H1 (cell line): ENCODE measurements around the gene FCHSD1. TPM values are rescaled to one million over a fixed set of nuclear protein-coding genes. Genes with fewer than 3 reads are reported as not detected.

Experiments
- CTCF ChIA-PET: fragments of 300-600 bp; sonication (Branson Sonifier 250); formaldehyde crosslinking; loops from one replicate; lab custom pipeline; 2021; ENCODE audit not compliant: partially characterized antibody; lab: Charles Lee
- POLR2A ChIA-PET: fragments of 300-600 bp; sonication (Branson Sonifier 250); formaldehyde crosslinking; loops from one replicate; lab custom pipeline; 2021; ENCODE audit warnings: inconsistent platforms; ENCODE audit not compliant: partially characterized antibody; lab: Charles Lee
- DNase-seq, 2 experiments: peaks; one replicate each; pipeline versions ENCODE4 v3.0.0 to v3.0.0-alpha.2; 2010 to 2022; ENCODE audit warnings: low spot score in 2 of 2, low read depth in 1 of 2, mixed read lengths in 1 of 2
- FAIRE-seq: peaks from 2 replicates; lab custom pipeline; 2011; peaks lifted over from hg19 to GRCh38; lab: Jason Lieb, UNC
- H2AFZ ChIP-seq: 2 replicates; pipeline ENCODE4 v1.8.1; 2012; ENCODE audit warnings: low read length, inconsistent platforms
- H2AK5ac ChIP-seq: 2 replicates; pipeline ENCODE4 v1.6.1; 2013; ENCODE audit warnings: low read depth, low read length
- H2BK120ac ChIP-seq: replicated peaks from 2 replicates; pipeline ENCODE3; 2013; ENCODE audit warnings: low read depth, low read length, inconsistent platforms
- H2BK12ac ChIP-seq: 2 replicates; pipeline ENCODE4 v1.6.1; 2013; ENCODE audit warnings: low read depth, low read length
- H2BK15ac ChIP-seq: 2 replicates; pipeline ENCODE4 v1.6.1; 2013; ENCODE audit warnings: low read length
- H2BK20ac ChIP-seq: 2 replicates; pipeline ENCODE4 v1.6.1; 2013; ENCODE audit warnings: low read length
- H2BK5ac ChIP-seq: 2 replicates; pipeline ENCODE4 v1.6.1; 2013; ENCODE audit warnings: low read depth, low read length
- H3K14ac ChIP-seq: 2 replicates; pipeline ENCODE4 v1.6.1; 2013; ENCODE audit warnings: inconsistent platforms; ENCODE audit not compliant: insufficient read length
- H3K18ac ChIP-seq: 2 replicates; pipeline ENCODE4 v1.6.1; 2013; ENCODE audit warnings: low read length; ENCODE audit errors: extremely low read depth
- H3K23ac ChIP-seq: 2 replicates; pipeline ENCODE4 v1.6.1; 2013; ENCODE audit warnings: inconsistent platforms; ENCODE audit not compliant: insufficient read length
- H3K23me2 ChIP-seq: 2 replicates; pipeline ENCODE4 v1.6.1; 2013; ENCODE audit warnings: low read depth, low read length
- H3K27ac ChIP-seq: 2 replicates; pipeline ENCODE4 v1.6.1; 2011; ENCODE audit warnings: low read depth, low read length, inconsistent platforms
- H3K27me3 ChIP-seq, 4 experiments: replicated peaks in 1 of 4; 1 replicate in 1 of 4; 2 replicates in 3 of 4; pipeline versions ENCODE4 v1.6.1 to v1.8.1; 2011 to 2013; ENCODE audit warnings: low read length in 3 of 4, mild to moderate bottlenecking in 3 of 4, inconsistent platforms in 2 of 4, mixed read lengths in 2 of 4, moderate library complexity in 1 of 4; ENCODE audit not compliant: control insufficient read depth in 3 of 4, insufficient read depth in 3 of 4; ENCODE audit errors: extremely low read depth in 1 of 4
- H3K36me3 ChIP-seq, 4 experiments: 2 replicates each; pipeline versions ENCODE4 v1.6.1 to v1.8.1; 2011 to 2013; ENCODE audit warnings: mild to moderate bottlenecking in 4 of 4, low read length in 3 of 4, moderate library complexity in 2 of 4, control low read depth in 1 of 4, inconsistent platforms in 1 of 4; ENCODE audit not compliant: insufficient read depth in 4 of 4, control insufficient read depth in 2 of 4
- H3K4ac ChIP-seq: replicated peaks from 2 replicates; pipeline ENCODE3; 2013; ENCODE audit warnings: low read length, low read depth, mixed read lengths, inconsistent platforms; ENCODE audit not compliant: insufficient read length
- H3K4me1 ChIP-seq, 4 experiments: replicated peaks in 1 of 4; 1 replicate in 1 of 4; 2 replicates in 3 of 4; pipeline versions ENCODE4 v1.6.1 to v1.8.1; 2011 to 2013; ENCODE audit warnings: low read length in 3 of 4, inconsistent platforms in 2 of 4, mixed read lengths in 1 of 4; ENCODE audit not compliant: insufficient read depth in 4 of 4, control insufficient read depth in 3 of 4
- H3K4me2 ChIP-seq, 2 experiments: 2 replicates each; pipeline versions ENCODE4 v1.6.1 to v1.8.1; 2011 to 2013; ENCODE audit warnings: low read depth in 2 of 2, low read length in 2 of 2, control low read depth in 1 of 2, inconsistent platforms in 1 of 2, mild to moderate bottlenecking in 1 of 2; ENCODE audit not compliant: insufficient read depth in 1 of 2
- H3K4me3 ChIP-seq, 4 experiments: fragments of 200-600, 300-600 bp in 1 of 4; sonication (generic), shearing (Covaris generic), sonication (Bioruptor Twin) in 1 of 4; 2 replicates each; pipeline versions ENCODE4 v1.5.1 to v1.8.1; 2011 to 2016; ENCODE audit warnings: low read length in 4 of 4, low read depth in 3 of 4, control low read depth in 2 of 4, inconsistent platforms in 2 of 4, mild to moderate bottlenecking in 2 of 4, mixed read lengths in 1 of 4, moderate library complexity in 1 of 4; ENCODE audit not compliant: insufficient read depth in 2 of 4; ENCODE audit errors: extremely low read depth in 1 of 4
- H3K56ac ChIP-seq: replicated peaks from 2 replicates; pipeline ENCODE3; 2013; ENCODE audit warnings: low read depth, mild to moderate bottlenecking, mixed read lengths, low read length, inconsistent platforms; ENCODE audit not compliant: insufficient read length
- H3K79me1 ChIP-seq: 2 replicates; pipeline ENCODE4 v1.6.1; 2013; ENCODE audit warnings: low read depth, low read length, control low read depth
- H3K79me2 ChIP-seq, 2 experiments: 2 replicates each; pipeline versions ENCODE4 v1.6.1 to v1.8.1; 2012 to 2013; ENCODE audit warnings: low read length in 2 of 2, mild to moderate bottlenecking in 2 of 2, inconsistent platforms in 1 of 2; ENCODE audit not compliant: insufficient read depth in 2 of 2, control insufficient read depth in 1 of 2
- H3K9ac ChIP-seq, 4 experiments: replicated peaks in 1 of 4; 1 replicate in 1 of 4; 2 replicates in 3 of 4; pipeline versions ENCODE4 v1.6.1 to v1.8.1; 2011 to 2013; ENCODE audit warnings: low read depth in 3 of 4, low read length in 3 of 4, control low read depth in 2 of 4, mild to moderate bottlenecking in 2 of 4, moderate library complexity in 2 of 4, inconsistent platforms in 1 of 4; ENCODE audit errors: extremely low read depth in 1 of 4
- H3K9me3 ChIP-seq, 2 experiments: 2 replicates each; pipeline versions ENCODE4 v1.6.1 to v1.8.1; 2012 to 2013; ENCODE audit warnings: mild to moderate bottlenecking in 2 of 2, moderate library complexity in 2 of 2, control low read depth in 1 of 2, inconsistent platforms in 1 of 2, low read depth in 1 of 2, low read length in 1 of 2, mixed read lengths in 1 of 2; ENCODE audit not compliant: insufficient read depth in 2 of 2
- H4K20me1 ChIP-seq, 2 experiments: replicated peaks in 1 of 2; 2 replicates each; pipeline versions ENCODE3 to v1.8.1; 2011 to 2013; ENCODE audit warnings: inconsistent platforms in 2 of 2, low read length in 2 of 2, mild to moderate bottlenecking in 1 of 2; ENCODE audit not compliant: insufficient read depth in 2 of 2, control insufficient read depth in 1 of 2
- H4K5ac ChIP-seq: 2 replicates; pipeline ENCODE4 v1.6.1; 2013; ENCODE audit warnings: low read length, low read depth, mixed read lengths, inconsistent platforms; ENCODE audit not compliant: insufficient read length
- H4K8ac ChIP-seq: 2 replicates; pipeline ENCODE4 v1.8.0; 2013; ENCODE audit warnings: mild to moderate bottlenecking, moderate library complexity, low read length, inconsistent platforms; ENCODE audit not compliant: insufficient read depth; ENCODE audit errors: extremely low read depth
- H4K91ac ChIP-seq: replicated peaks from 2 replicates; pipeline ENCODE3; 2013; ENCODE audit warnings: low read length, mixed read lengths, inconsistent platforms; ENCODE audit not compliant: insufficient read length
- BRCA1 ChIP-seq: IDR thresholded peaks from 2 replicates; pipeline ENCODE4 v1.6.1; 2012; ENCODE audit warnings: low read depth, low read length, improper control_type of control experiment
- NANOG ChIP-seq: IDR thresholded peaks from 2 replicates; pipeline ENCODE4 v1.6.1; 2011; ENCODE audit warnings: low read length, low read depth, mild to moderate bottlenecking, inconsistent platforms; ENCODE audit not compliant: insufficient read depth, poor library complexity, severe bottlenecking
- RFX5 ChIP-seq: IDR thresholded peaks from 2 replicates; pipeline ENCODE4 v1.6.1; 2011; ENCODE audit warnings: low read depth, low read length, improper control_type of control experiment, borderline replicate concordance
- SP4 ChIP-seq: IDR thresholded peaks from 2 replicates; pipeline ENCODE4 v1.6.1; 2012; ENCODE audit warnings: low read length, inconsistent platforms
- WGBS, 2 experiments: shearing (Covaris generic) in 1 of 2; methylation state at CpG; one replicate each; pipeline versions ENCODE4 v1.1.6 to v1.1.7; 2013 to 2015; ENCODE audit warnings: low lambda C conversion rate in 2 of 2, mixed read lengths in 2 of 2, inconsistent platforms in 1 of 2, low coverage in 1 of 2, missing lambda C conversion rate in 1 of 2; ENCODE audit not compliant: insufficient replicate concordance in 2 of 2, insufficient coverage in 1 of 2, insufficient read length in 1 of 2; ENCODE audit errors: extremely low coverage in 1 of 2, missing lambda C conversion rate in 1 of 2; 5-methylcytosine and 5-hydroxymethylcytosine counted together
- polyA plus RNA-seq, 7 experiments: library from polyadenylated mRNA; depleted of rRNA in 3 of 7; stranded (reverse) in 5 of 7; unstranded in 2 of 7; fragments of >200 nt in 5 of 7; fragments of 200-250 nt in 2 of 7; gene quantifications; 1 replicate in 5 of 7; 2 replicates in 1 of 7; 4 replicates in 1 of 7; pipeline versions ENCODE4 v1.2.1 to v1.2.3, GENCODE V29; 2011 to 2013; ENCODE audit warnings: missing spikeins in 2 of 7, mixed read lengths in 2 of 7
- total RNA-seq: library from RNA; stranded (reverse); fragmentation: NEBNext Ultra II Directional; extraction: Animal tissue kit (Norgen Biotek cat#: 25700); gene quantifications from 2 replicates; pipeline ENCODE4 v1.2.1, GENCODE V29; 2021
- TF ChIP-seq, protein P1 (sequence below): IDR thresholded peaks from 2 replicates; pipeline ENCODE4 v1.6.1; 2012; ENCODE audit warnings: inconsistent platforms

FCHSD1 gene
- total and polyA plus RNA-seq, 2 of the 8 experiments (the other 6 are each of a cell fraction or from before 2014, with no cell fraction given), result 22.0 to 30.1 TPM

DNA sequence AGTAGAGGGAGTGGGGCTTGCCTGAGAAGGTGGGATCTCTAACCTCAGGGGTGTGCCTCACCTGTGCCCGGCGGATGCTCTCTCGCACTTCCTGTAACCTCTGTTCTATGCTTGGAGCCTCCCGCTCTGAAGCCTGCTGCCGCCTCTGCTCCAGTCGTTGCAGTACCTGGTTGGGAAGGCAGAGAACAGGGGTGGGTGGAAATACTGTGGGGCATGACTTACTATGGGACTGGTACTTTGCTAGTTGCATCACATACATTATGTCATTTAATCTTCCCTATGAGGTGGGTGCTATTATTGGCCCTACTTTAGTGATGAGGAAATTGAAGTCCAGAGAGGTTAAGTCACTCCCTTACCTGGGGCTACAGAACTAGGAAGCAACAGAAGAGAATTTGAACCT is 5.2 kb downstream of the FCHSD1 start:
- peaks cover 3% of the 10 kb centered on the region; the same call in 1 of the 2 replicates for H3K79me1 ChIP-seq
- no peak overlapping the region for H2BK12ac ChIP-seq
- no peaks in the 10 kb centered on the region; a peak in 1 of 7 replicates for H3K27me3 ChIP-seq
- no peak overlapping the region for H3K27ac ChIP-seq
- H4K91ac ChIP-seq, result no peak overlapping the region
- 89% methylated on average over 6 of the region's 6 CpGs; no CpG with 5 or more reads in 1 of the 2 experiments for WGBS, 2 experiments
- DNase-seq (no peak), FAIRE-seq (no peak)
- POLR2A ChIA-PET, result interaction anchor here (1.1 to 7.3 kb wide), 4 partner anchors 8 to 20 kb away, joined by 3 to 96 read pairs (median 4); partner anchors contain the start of genes HDAC3 and RELL2
- peaks cover 0 to 2% of the 10 kb centered on the region in 2 experiments for H4K20me1 ChIP-seq
- no peak overlapping the region for H3K4me3 ChIP-seq
- no peak overlapping the region for H3K9ac ChIP-seq
- no peak overlapping the region for H2AFZ ChIP-seq
- no peak overlapping the region for H2BK20ac ChIP-seq
- no peak overlapping the region for H3K18ac ChIP-seq
- no peaks in the 10 kb centered on the region for H3K9me3 ChIP-seq
- peaks cover 0 to 8% (median 4%) of the 10 kb centered on the region in 4 experiments; a peak in 5 of 7 replicates for H3K4me1 ChIP-seq
- H2BK5ac ChIP-seq, result no peak overlapping the region
- no peak overlapping the region for H3K14ac ChIP-seq
- no peak overlapping the region for H3K4me2 ChIP-seq
- H3K36me3 ChIP-seq, result peaks cover 3 to 22% (median 6%) of the 10 kb centered on the region in 4 experiments; a peak in 4 of 8 replicates
- H3K56ac ChIP-seq, result no peak overlapping the region
- H3K23ac ChIP-seq, result no peak overlapping the region
- no peak overlapping the region for H2BK120ac ChIP-seq
- no peak overlapping the region for H4K5ac ChIP-seq
- H2BK15ac ChIP-seq, result no peak overlapping the region
- H3K23me2 ChIP-seq, result peaks cover 3% of the 10 kb centered on the region; the same call in 1 of the 2 replicates
- no peak for TF ChIP-seq SP4
- TF ChIP-seq, protein P1, sequence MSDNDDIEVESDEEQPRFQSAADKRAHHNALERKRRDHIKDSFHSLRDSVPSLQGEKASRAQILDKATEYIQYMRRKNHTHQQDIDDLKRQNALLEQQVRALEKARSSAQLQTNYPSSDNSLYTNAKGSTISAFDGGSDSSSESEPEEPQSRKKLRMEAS, result no peak
- TF ChIP-seq BRCA1, result no peak
- no peak for TF ChIP-seq NANOG
- TF ChIP-seq RFX5, result no peak
- TF ChIP-seq, all 59 proteins: peak for 0
- CTCF ChIA-PET, result interaction anchor here (1.1 to 4.2 kb wide), 7 partner anchors 8 to 54 kb away, joined by 3 to 21 read pairs (median 5); no protein-coding TSS in a partner anchor
- Histone ChIP-seq H3K4ac (no peak overlapping the region), H4K8ac (no peak overlapping the region), H2AK5ac (no peak overlapping the region), H3K79me2 (no peaks in the 10 kb centered on the region)
